MCF 10A (cell line): ENCODE data around the gene CENPX. TPM values are rescaled to one million over a fixed set of nuclear protein-coding genes. Genes with fewer than 3 reads are reported as not detected.

ENCODE experiments used
- BruUV-seq: library from RNA; stranded (reverse); fragments of 400-500 nt; replicated peaks from 2 replicates; lab custom pipeline; 2021; lab: Mats Ljungman, UMichigan
- CTCF ChIA-PET: fragments of 300-600 bp; sonication (Branson Sonifier 250); formaldehyde crosslinking; extraction: SDS; loops from one replicate; lab custom pipeline; 2021; ENCODE audit warnings: antibody characterized with exemption, inconsistent platforms; lab: Yijun Ruan, JAX
- POLR2A ChIA-PET: fragments of 300-600, 350-650 bp; sonication (Branson Sonifier 250); formaldehyde crosslinking; extraction: SDS; loops from one replicate; lab custom pipeline; 2020; ENCODE audit warnings: antibody characterized with exemption, inconsistent platforms; lab: Yijun Ruan, JAX
- DNase-seq: peaks from one replicate; pipeline ENCODE4 v3.0.0-alpha.2; 2018; ENCODE audit not compliant: unreplicated experiment
- H3K27ac Mint-ChIP-seq: one replicate; pipeline ENCODE4 v1.8.0; 2022; ENCODE audit warnings: mild to moderate bottlenecking, low read depth, mixed read lengths; ENCODE audit not compliant: unreplicated experiment
- H3K27me3 Mint-ChIP-seq: one replicate; pipeline ENCODE4 v1.8.0; 2022; ENCODE audit warnings: mixed read lengths; ENCODE audit not compliant: insufficient read depth, unreplicated experiment
- H3K36me3 Mint-ChIP-seq: one replicate; pipeline ENCODE4 v1.8.0; 2022; ENCODE audit warnings: mild to moderate bottlenecking, moderate library complexity, mixed read lengths; ENCODE audit not compliant: insufficient read depth, unreplicated experiment
- H3K4me1 Mint-ChIP-seq: one replicate; pipeline ENCODE4 v1.8.0; 2022; ENCODE audit warnings: mixed read lengths; ENCODE audit not compliant: insufficient read depth, unreplicated experiment
- H3K4me3 Mint-ChIP-seq: one replicate; pipeline ENCODE4 v1.8.0; 2022; ENCODE audit warnings: mild to moderate bottlenecking, moderate library complexity, mixed read lengths; ENCODE audit not compliant: unreplicated experiment
- H3K9me3 Mint-ChIP-seq: one replicate; pipeline ENCODE4 v1.8.0; 2022; ENCODE audit warnings: mixed read lengths; ENCODE audit not compliant: unreplicated experiment
- intact Hi-C: fragments of 100-400 bp; cut with micrococcal nuclease; formaldehyde crosslinking; loops from 2 replicates; pipeline ENCODE4 v1.14.1; 2022
- total RNA-seq: library from RNA; stranded (reverse); gene quantifications from 2 replicates; pipeline ENCODE4 v1.2.3, GENCODE V29; 2022
- TF ChIP-seq, protein P1 (sequence below): fragments of 200-600 bp; IDR thresholded peaks from one replicate; pipeline ENCODE4 v1.8.0; 2022; ENCODE audit warnings: antibody characterized with exemption, mild to moderate bottlenecking; ENCODE audit not compliant: unreplicated experiment

Gene CENPX
- total RNA-seq, 1 experiment from 2014 or later, result 35.6 TPM

DNA sequence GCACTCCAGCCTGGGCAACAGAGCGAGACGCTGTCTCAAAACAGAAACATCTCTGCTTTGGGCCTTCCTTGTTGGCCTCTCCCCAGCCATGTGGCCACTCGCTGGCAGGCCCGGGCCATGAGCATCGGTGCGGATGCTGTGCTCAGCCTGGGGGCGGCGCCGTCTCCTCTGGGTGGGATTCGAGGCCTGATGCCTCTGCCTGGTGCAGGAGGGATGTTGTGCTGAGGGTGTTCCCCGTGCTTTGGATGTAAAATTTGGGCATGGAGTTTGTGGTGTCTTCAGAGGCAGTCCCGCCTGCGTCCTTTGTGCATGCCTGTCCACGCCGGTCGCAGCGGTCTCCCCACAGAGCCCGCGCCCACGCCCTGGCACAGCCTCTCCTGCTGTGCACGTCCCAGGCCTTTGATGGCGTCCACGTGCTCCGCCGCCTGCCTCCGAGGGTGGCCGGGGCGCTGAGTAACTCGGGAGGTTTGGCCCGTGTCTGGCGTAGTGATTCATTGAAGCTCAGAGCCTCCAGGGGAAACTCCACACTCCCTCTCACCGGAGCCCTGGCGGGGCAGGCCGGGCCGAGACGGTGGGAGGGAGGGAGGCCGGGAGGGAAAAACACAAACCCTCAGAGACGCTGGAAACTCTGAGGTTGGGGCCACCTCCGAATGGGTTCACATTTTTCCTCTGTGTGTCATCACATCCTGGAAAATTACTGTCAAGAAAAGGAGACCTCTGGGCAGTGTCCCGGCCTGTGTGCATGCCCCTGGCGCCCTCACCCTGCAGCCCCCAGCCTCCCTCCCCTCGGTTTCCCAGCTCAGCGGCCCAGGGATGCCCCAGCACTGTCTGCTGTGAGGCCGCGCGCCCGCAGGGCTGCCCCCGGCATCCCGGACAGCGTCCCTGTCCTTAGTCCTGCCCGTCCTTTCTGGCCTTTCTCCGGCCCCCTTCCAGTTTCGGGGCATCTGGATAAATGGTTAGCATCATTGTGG, 19.0 kb downstream of the CENPX start:
- ChIA-PET POLR2A (interaction anchor here (0.6 to 3.7 kb wide), 8 partner anchors 12 to 290 kb away, joined by 3 to 31 read pairs (median 9); partner anchors contain the start of genes CENPX and LRRC45), CTCF (interaction anchor here (0.6 to 2.2 kb wide), 8 partner anchors 13 to 72 kb away, joined by 3 to 10 read pairs (median 5); partner anchors contain the start of genes CENPX, LRRC45 and NOTUM)
- Mint-ChIP-seq H3K4me3 (no peak overlapping the region), H3K27ac (no peak overlapping the region), H3K36me3 (peaks cover 6% of the 10 kb centered on the region), H3K9me3 (no peaks in the 10 kb centered on the region), H3K27me3 (no peaks in the 10 kb centered on the region), H3K4me1 (peaks cover 10% of the 10 kb centered on the region)
- TF ChIP-seq, protein P1, sequence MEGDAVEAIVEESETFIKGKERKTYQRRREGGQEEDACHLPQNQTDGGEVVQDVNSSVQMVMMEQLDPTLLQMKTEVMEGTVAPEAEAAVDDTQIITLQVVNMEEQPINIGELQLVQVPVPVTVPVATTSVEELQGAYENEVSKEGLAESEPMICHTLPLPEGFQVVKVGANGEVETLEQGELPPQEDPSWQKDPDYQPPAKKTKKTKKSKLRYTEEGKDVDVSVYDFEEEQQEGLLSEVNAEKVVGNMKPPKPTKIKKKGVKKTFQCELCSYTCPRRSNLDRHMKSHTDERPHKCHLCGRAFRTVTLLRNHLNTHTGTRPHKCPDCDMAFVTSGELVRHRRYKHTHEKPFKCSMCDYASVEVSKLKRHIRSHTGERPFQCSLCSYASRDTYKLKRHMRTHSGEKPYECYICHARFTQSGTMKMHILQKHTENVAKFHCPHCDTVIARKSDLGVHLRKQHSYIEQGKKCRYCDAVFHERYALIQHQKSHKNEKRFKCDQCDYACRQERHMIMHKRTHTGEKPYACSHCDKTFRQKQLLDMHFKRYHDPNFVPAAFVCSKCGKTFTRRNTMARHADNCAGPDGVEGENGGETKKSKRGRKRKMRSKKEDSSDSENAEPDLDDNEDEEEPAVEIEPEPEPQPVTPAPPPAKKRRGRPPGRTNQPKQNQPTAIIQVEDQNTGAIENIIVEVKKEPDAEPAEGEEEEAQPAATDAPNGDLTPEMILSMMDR, result no peak
- DNase-seq, result peak; percentile 95
- no TSS peak for BruUV-seq
- intact Hi-C loops, result loop anchor here (2.0 kb wide), 1 partner anchor 27 kb away; the partner anchor contains the start of gene ASPSCR1

DNA sequence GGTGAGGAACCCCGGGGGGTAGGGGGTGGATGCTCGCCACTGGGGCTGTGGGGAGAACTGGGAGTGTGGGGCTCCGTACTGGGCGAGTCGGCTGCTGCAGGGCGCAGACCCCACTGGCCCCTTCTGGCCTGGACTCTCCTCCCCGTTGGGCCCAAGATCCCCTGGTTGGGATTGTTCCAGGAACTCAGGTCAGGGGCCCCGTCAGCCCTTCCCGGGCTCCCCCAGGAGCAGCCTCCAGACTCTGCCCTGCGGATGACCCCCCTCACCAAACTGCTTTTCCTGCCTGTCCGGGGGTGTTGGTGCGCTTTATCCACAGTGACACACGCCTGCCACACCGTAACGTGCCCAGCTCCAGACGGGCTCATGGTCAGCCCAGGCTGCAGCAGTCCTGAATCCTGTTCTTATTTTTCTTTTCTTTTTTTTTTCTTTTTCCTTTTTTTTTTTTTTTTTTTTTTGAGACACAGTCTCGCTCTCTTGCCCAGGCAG, 21.1 kb downstream of the CENPX start:
- H3K4me3 Mint-ChIP-seq, result no peak overlapping the region
- peaks cover 6% of the 10 kb centered on the region for H3K4me1 Mint-ChIP-seq
- H3K27ac Mint-ChIP-seq, result no peak overlapping the region
- H3K9me3 Mint-ChIP-seq, result no peaks in the 10 kb centered on the region
- ChIA-PET CTCF (interaction anchor here (0.7 kb wide), 1 partner anchor 19 kb away, joined by 3 read pairs; no protein-coding TSS in a partner anchor), POLR2A (interaction anchor here (1.2 to 3.7 kb wide), 2 partner anchors 10 to 42 kb away, joined by 9 to 31 read pairs; no protein-coding TSS in a partner anchor)
- H3K36me3 Mint-ChIP-seq, result peaks cover 5% of the 10 kb centered on the region
- no peak for DNase-seq
- intact Hi-C loops, result loop anchor here (2.0 kb wide), 1 partner anchor 25 kb away; the partner anchor contains the start of gene ASPSCR1
- TF ChIP-seq, protein P1, result no peak
- H3K27me3 Mint-ChIP-seq, result no peaks in the 10 kb centered on the region
- no TSS peak for BruUV-seq

DNA sequence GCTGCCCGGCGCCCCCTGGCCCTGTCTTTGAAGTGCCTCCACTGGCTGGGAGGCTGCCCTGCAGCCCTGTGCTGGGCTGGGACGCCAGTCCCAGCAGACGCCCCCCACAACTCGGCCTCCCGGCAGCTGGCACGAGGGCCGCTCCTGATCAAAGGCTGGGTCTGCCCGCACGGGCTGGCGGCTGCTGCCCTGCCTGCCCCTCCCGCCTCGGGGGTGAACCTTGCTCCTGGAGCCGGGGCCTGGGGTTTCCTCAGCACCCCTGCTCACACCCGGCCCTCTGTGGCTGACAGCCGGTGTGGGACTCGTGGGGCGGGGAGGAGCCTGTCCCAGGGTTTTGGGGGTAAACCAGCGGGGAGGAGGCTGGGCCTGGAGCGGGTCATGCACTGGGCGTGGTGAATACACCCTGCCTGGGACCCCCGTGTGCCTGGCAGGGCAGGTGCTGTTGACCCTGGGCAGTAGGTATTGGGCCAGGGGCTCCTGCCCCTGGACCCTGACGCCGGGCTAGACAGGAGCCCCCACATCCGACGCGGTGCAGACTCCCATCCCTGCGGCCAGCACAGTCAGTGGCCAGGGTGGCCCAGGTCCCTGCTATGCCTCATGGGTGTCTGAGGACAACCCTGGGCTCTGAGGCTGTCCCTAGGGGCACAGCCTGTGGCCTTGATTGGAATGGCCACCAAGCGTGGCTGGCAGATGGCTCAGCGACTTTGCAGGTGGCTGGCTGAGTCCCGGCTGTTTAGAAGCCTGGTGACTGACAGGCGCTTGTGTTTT, 21.7 kb downstream of the CENPX start:
- no peak overlapping the region for H3K4me3 Mint-ChIP-seq
- no peaks in the 10 kb centered on the region for H3K9me3 Mint-ChIP-seq
- TF ChIP-seq, protein P1, result no peak
- ChIA-PET POLR2A (no interaction called here), CTCF (no interaction called here)
- no peaks in the 10 kb centered on the region for H3K27me3 Mint-ChIP-seq
- no peak for DNase-seq
- H3K4me1 Mint-ChIP-seq, result peaks cover 2% of the 10 kb centered on the region
- H3K27ac Mint-ChIP-seq, result no peak overlapping the region
- no TSS peak for BruUV-seq
- H3K36me3 Mint-ChIP-seq, result peaks cover 5% of the 10 kb centered on the region
- intact Hi-C loops, result no loop called here
